ENCODE measurements around the gene SLC22A3.

Gene SLC22A3

DNA sequence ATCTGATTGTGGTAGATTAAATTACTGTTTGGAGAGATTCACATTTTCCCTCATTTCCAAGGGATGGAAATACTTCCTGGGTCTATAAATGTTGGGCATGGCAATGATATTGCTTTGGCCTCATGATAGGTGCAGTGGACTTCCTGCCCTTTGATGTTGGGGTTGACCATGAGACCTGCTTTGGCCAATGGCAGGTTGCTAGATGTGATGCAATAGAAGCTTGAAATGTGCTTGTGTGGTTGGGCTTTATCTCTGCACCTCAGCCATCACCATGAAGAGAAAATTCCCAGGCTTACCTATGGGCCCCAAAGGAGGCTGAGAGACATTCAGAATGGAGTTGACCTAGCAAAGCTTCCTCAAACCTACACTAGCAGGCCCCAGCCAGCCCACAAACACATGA lies 69.4 kb downstream of the SLC22A3 start:
- TF ChIP-seq, protein P1, sequence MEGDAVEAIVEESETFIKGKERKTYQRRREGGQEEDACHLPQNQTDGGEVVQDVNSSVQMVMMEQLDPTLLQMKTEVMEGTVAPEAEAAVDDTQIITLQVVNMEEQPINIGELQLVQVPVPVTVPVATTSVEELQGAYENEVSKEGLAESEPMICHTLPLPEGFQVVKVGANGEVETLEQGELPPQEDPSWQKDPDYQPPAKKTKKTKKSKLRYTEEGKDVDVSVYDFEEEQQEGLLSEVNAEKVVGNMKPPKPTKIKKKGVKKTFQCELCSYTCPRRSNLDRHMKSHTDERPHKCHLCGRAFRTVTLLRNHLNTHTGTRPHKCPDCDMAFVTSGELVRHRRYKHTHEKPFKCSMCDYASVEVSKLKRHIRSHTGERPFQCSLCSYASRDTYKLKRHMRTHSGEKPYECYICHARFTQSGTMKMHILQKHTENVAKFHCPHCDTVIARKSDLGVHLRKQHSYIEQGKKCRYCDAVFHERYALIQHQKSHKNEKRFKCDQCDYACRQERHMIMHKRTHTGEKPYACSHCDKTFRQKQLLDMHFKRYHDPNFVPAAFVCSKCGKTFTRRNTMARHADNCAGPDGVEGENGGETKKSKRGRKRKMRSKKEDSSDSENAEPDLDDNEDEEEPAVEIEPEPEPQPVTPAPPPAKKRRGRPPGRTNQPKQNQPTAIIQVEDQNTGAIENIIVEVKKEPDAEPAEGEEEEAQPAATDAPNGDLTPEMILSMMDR (IDR thresholded peaks at IDR 0.05): no peak

DNA sequence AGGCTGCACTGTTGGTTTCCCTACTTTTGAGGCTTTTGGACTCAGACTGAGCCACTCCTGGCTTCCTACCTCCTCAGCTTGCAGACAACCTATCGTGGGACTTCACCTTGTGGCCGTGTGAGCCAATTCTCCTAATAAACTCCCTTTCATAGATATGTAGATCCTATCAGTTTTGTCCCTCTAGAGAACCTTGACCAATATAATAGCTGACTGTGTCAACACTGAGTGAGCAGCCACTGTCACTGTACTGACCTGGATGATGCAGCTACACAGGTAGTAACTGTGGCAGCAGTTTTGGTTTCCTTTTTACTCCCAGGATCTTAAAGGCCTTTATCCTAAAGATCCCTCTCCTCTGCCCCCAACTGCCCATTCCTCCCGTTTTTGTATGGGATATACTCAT lies 70.2 kb downstream of the SLC22A3 start:
- TF ChIP-seq, protein P1 (IDR thresholded peaks at IDR 0.05): no peak

- TF ChIP-seq, protein P1 (IDR thresholded peaks at IDR 0.05): no peak
These were observed 71.3 kb downstream of the SLC22A3 start for GRCh38 chr6:160419488-160419887.

DNA sequence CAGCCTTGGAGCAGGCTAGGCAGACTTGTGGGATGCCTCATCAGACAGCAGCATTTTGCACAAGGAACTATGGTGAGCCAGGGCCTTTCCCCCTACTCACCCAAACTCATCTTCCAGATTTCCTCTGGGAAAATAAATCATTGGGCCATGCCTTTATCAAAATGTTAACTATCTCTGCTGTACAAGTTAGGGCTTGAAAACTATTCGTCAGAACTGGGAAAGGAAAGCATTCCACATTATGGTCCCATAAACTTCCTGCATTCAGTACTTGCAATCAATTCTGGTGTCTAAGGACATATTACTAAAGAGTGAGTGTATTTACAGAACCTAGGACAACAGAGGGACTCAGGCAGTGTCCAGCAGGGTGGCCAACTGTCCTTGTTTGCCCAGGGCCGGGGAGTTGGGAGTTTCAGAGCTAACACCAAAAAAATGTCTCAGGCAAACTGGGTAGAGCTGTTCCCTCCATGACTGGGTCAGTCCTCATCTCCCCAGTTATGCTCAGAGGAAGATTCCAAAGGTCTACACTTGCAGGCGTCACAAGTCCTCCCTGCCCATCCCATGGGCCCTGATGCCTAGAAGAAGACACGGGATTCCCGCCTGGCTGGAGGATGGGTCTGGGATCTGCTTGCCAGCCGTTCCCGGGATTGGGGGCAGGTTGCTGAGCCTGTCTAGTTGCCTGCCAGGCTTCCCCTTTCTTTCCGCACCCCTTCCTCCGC lies 72.2 kb downstream of the SLC22A3 start:
- TF ChIP-seq, protein P1 (IDR thresholded peaks at IDR 0.05): no peak

DNA sequence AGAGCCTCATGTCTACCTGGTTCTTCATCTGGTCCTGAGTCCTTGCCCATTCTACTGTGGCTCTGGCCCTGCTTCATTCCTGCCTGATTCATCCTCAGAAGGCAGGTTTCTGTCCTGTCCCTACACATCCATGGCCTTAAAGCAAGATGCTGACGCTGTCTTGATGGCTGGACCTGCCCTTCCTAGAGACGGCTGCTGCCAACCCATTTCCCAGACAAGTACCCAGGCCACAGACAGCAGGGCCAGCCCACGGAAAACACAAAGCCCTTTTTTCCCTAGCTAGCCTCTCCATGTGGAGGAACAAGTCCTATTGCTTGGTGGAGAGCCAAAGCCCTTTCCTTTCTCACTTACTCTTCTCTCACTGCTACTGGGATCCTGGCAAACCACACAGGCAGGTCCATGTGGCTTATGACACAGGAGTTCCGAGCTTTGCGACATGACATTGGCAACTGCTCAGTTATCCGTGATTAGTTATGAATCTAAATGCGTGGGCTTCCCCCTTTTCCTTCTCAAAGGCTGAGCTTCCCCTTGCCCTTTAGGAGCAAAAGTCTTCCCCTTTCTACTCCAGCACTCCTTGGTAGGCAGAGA lies 72.9 kb downstream of the SLC22A3 start:
- TF ChIP-seq, protein P1 (IDR thresholded peaks at IDR 0.05): no peak

GRCh38 chr6:160421854-160422253 lies 73.7 kb downstream of the SLC22A3 start:
- TF ChIP-seq, protein P1 (IDR thresholded peaks at IDR 0.05): no peak

DNA sequence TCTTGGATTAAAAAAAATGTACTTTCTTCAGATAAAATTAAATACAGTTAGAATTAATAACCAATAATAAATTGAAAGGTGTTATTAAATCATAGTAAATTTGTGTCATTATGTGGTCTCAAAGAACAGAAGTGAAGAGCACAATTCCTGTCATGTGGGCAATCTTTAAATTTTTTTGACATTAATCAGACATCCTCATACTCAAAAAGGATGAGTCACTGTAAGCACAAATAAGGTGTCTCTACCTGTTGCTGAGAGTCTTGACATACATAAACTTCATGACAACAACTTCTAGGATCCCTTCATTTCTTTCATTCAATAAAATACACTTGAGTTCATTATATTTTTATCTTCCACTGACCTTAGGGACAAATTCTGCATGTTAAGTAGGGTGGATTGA lies 76.1 kb downstream of the SLC22A3 start:
- TF ChIP-seq, protein P1 (IDR thresholded peaks at IDR 0.05): no peak
